ENCODE measurements around the gene SSH2. TPM values are rescaled to one million over a fixed set of nuclear protein-coding genes. Genes with fewer than 3 reads are reported as not detected.

The SSH2 gene
- total and polyA plus RNA-seq, 2 of the 13 experiments (the other 11 are each of a cell fraction or from before 2014, with no cell fraction given), result 6.0 to 6.4 TPM

GRCh38 chr17:29593591-29594518, 336.2 kb downstream of the SSH2 start (continued):
- 0 out of 2 replicates have a peak, but pooled peaks have one; percentile 47 for TF ChIP-seq TSC22D2 (CRISPR knock-in tag; IDR thresholded peaks at IDR 0.05; ENCODE audit: borderline replicate concordance)
- peak; percentile 55; the same call in 1 of the 2 replicates for TF ChIP-seq NFE2 (CRISPR knock-in tag; IDR thresholded peaks at IDR 0.05)
- TF ChIP-seq KDM2A (CRISPR knock-in tag; IDR thresholded peaks at IDR 0.05; ENCODE audit: borderline replicate concordance, low read depth), result peak; percentile 33; the same call in 1 of the 2 replicates
- TF ChIP-seq HBP1 (CRISPR knock-in tag; IDR thresholded peaks at IDR 0.05; ENCODE audit: low read depth), result peak; percentile 71; the same call in 1 of the 2 replicates
- TF ChIP-seq KMT2B (CRISPR knock-in tag; IDR thresholded peaks at IDR 0.05), result peak; percentile 38; the same call in 1 of the 2 replicates
- TF ChIP-seq ZSCAN25 (CRISPR knock-in tag; IDR thresholded peaks at IDR 0.05), result 0 out of 2 replicates have a peak, but pooled peaks have one; percentile 35
- peak; percentile 31; the same call in 1 of the 2 replicates for TF ChIP-seq ZBTB33 (CRISPR knock-in tag; IDR thresholded peaks at IDR 0.05)
- 0 out of 2 replicates have a peak, but pooled peaks have one; percentile 36 for TF ChIP-seq GATAD1 (CRISPR knock-in tag; IDR thresholded peaks at IDR 0.05)

Measured in HepG2 (cell line).